Upper lobe of left lung (tissue), 4 donors: ENCODE measurements around the gene PROKR1.

Experiments used
- POLR2A ChIP-seq, 4 donors: fragments of 450-650 bp; IDR thresholded peaks; one replicate each; pipeline ENCODE4 v1.5.1; 2016 to 2017; ENCODE audit warnings: antibody characterized with exemption in 4 of 4, mild to moderate bottlenecking in 2 of 4
- TF ChIP-seq, protein P1 (sequence below), 6 experiments: fragments of 450-650 bp in 4 of 6; fragments of 200-600 bp in 2 of 6; sonication (generic) in 2 of 6; IDR thresholded peaks; one replicate each; pipeline ENCODE4 v1.5.1; 2016 to 2019; ENCODE audit warnings: antibody characterized with exemption in 6 of 6

DNA sequence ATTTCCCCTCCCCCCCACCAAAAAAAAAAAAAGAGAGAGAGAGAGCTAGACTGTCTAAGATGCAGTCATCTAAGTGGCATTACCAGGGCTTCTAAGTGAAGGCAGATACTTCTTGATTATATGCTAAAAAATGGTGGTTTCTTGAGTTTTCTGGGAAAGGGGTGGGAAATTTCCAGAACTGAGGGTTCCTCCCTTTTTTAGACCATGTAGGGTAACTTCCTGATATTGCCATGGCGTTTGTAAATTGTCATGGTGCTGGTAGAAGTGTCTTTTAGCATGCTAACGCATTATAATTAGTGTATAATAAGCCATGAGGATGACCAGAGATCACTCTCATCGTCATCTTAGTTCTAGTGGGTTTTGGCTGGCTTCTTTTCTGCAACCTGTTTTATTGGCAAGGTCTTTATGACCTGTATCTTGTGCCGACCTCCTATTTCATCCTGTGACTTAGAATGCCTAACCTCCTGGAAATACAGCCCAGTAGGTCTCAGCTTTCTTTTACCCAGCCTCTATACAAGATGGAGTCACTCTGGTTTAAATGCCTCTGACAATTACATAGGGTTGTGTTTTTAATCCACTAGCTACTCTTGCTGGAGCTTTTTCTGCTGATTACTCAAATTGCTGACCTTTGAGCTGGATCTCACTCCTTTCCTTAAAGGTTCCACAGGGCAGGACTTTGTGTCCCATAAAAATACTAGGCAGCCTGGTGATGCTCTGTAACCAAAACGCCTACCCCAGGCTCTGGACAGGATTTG is 30.4 kb upstream of the PROKR1 start:
- TF ChIP-seq, protein P1, sequence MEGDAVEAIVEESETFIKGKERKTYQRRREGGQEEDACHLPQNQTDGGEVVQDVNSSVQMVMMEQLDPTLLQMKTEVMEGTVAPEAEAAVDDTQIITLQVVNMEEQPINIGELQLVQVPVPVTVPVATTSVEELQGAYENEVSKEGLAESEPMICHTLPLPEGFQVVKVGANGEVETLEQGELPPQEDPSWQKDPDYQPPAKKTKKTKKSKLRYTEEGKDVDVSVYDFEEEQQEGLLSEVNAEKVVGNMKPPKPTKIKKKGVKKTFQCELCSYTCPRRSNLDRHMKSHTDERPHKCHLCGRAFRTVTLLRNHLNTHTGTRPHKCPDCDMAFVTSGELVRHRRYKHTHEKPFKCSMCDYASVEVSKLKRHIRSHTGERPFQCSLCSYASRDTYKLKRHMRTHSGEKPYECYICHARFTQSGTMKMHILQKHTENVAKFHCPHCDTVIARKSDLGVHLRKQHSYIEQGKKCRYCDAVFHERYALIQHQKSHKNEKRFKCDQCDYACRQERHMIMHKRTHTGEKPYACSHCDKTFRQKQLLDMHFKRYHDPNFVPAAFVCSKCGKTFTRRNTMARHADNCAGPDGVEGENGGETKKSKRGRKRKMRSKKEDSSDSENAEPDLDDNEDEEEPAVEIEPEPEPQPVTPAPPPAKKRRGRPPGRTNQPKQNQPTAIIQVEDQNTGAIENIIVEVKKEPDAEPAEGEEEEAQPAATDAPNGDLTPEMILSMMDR (IDR thresholded peaks at IDR 0.05) = no peak
- no peak for TF ChIP-seq POLR2A (IDR thresholded peaks at IDR 0.05)
